Purkinje cell (primary cell): Measurements from ENCODE around the gene MRTFA. TPM values are rescaled to one million over a fixed set of nuclear protein-coding genes. Genes with fewer than 3 reads are reported as not detected.

Source experiments
- polyA plus RNA-seq: library from polyadenylated mRNA; unstranded; fragments of >200 nt; fragmentation: Nextera tagmentation; gene quantifications from 2 replicates; pipeline ENCODE4 v1.2.1, GENCODE V29; 2014

The MRTFA gene
- 2.9 and 3.1 TPM in 2 replicates for polyA plus RNA-seq

DNA sequence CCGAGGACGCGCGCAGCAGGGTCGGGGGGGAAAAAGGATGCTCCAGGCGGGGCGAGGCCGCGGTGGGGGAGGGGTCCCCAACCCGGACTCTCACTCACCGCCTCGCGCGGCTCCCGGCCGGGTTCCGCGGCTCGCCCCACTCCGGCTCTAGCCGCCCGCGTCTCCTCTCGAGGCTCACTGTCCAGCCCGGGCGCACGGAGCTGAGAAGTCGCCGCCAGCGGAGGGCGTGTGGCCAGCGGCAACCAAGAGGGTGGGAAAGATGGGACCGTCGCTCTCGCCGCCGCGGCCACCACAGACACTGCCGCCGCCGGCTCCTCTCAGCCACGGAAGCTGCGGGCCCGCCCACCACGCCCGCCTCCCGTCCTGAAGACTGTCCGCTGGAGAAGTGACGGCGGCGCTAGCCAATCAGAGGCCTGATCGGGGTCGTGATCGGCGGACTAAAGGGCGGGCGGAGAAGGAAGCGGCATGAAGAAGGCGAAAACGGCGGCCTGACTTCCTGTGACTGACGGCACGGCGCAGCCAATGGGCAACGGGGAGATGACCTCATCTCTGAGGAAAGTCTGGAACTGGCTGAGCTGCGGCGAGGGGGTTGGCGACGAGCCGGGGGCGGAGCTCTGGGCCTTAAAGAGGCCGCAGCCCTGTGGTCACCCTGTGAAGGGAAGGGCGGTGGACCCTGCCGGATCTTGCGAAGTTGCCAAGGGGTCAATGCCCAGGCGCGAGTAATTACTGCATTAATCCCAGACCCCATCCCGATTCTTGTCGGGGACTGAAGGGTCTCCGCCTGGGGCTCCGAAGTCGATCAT is at the start of gene MRTFA:
Gene MRTFA, minus strand, starts transcription at position 340 of the 803 bp plus-strand sequence.

DNA sequence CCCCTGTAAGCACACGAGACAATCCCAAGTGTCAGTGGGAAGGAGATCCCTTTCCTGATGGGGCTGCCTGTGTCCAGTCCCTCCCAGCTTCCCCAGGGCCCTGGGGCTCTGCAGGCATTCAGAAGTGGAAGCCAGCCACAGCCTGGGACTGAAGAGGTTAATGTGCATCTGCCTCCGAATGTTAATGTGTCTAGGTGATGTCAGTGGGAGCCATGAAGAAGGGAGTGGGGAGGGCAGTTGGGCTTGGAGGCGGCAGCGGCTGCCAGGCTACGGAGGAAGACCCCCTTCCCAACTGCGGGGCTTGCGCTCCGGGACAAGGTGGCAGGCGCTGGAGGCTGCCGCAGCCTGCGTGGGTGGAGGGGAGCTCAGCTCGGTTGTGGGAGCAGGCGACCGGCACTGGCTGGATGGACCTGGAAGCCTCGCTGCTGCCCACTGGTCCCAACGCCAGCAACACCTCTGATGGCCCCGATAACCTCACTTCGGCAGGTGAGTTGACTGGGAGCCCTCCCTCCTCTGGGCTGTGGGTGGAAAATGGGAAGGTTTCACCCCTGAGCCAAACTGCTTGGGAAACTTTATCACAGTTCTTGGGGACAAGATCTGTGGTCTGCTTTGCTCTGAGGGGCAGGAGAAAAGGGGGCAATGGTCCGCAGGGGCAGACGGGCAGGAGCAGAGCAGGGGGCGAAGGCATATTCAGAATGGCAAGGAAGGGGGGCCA is 42.9 kb upstream of the MRTFA start, which contains the start of gene MCHR1:
Gene MCHR1, plus strand, starts transcription at position 236 of the 715 bp plus-strand sequence. Its CDS starts 169 bp downstream, at position 405.

Other genes starting within 250 kb of the MRTFA start
- 0.60 TPM in 1 of 2 replicates, not detected in the other for gene MCHR1, start 42.8 kb upstream of the MRTFA start, polyA plus RNA-seq
- 33.5 TPM in 2 replicates for gene SLC25A17, start 182.6 kb upstream of the MRTFA start, polyA plus RNA-seq
- gene ST13, start 219.9 kb upstream of the MRTFA start, polyA plus RNA-seq, result 90.2 and 99.5 TPM in 2 replicates
- gene XPNPEP3, start 220.4 kb upstream of the MRTFA start, polyA plus RNA-seq, result 4.4 and 10.4 TPM in 2 replicates
- gene DNAJB7, start 225.4 kb upstream of the MRTFA start, polyA plus RNA-seq, result not detected in 2 replicates